ENCODE measurements around the gene OSBPL1A.
"Not testable (repeated sequence)": the region's sequence is repeated elsewhere in the genome, so short reads cannot be mapped to it uniquely, and the experiment has no call there.

Gene OSBPL1A

GRCh38 chr18:24397131-24397693 lies 412 bp downstream of the OSBPL1A start:
- DNase-seq, result peak; percentile 28 to 37

GRCh38 chr18:24396082-24396633 lies 1.5 kb downstream of the OSBPL1A start:
- DNase-seq, result no peak

GRCh38 chr18:24395049-24395795 lies 2.4 kb downstream of the OSBPL1A start:
- no peak for DNase-seq

DNA sequence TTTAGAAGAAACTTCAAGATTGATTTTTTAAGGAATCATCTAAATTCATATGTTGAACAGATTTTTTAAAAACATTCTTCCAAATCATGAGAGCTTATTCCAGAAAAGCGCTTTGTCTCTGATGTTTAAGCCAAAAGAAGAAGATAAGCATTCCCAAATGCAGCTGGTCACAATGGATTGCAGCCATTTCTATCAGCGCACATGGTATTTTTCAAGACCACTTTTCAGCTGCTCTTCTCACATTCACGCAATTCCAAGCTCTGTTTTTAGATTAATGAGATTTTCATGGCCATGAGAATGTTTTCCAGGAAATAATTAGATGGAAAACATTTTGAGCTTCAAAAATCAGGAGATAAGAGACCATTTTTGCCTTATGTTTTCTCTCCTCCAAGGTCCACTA lies 8.7 kb downstream of the OSBPL1A start:
- no peak for DNase-seq

DNA sequence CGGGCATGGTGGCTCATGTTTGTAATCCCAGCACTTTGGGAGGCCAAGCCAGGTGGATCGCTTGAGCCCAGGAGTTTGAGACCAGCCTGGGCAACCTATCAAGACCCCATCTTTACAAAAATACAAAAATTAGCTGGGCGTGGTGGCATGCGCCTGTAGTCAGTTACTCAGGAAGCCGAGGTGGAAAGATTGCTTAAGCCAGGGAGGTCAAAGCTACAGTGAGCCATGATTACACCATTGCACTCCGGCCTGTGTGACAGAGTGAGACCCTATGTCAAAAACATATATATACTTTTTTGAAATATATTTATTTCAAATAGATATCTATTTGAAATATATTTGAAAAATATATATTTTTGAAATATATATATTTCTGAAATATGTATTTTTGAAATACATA lies 10.9 kb downstream of the OSBPL1A start:
- DNase-seq, result no peak

DNA sequence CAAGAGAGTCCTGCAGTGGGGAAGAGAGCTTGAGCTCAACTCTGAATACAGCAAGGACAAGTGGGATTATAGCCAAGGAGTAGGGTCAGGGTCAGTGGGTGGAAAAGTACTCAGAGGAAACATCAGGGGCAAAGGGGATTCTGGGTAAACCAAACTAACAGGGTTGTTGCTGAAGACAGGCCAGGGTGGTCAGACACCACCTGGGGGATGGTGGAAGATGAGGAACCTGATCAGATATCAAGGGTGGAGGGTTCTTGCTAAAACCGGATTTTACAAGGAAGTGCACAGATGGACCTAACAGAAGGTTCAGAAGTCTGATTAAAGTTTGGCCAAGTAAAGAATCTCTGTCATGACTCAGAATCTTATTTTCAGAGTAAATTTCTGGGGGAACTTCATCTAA lies 16.5 kb downstream of the OSBPL1A start:
- no peak for DNase-seq

GRCh38 chr18:24380163-24380747 lies 17.4 kb downstream of the OSBPL1A start:
- DNase-seq, result no peak

- no peak for DNase-seq
Measured at GRCh38 chr18:24378598-24378997, 19.0 kb downstream of the OSBPL1A start.

DNA sequence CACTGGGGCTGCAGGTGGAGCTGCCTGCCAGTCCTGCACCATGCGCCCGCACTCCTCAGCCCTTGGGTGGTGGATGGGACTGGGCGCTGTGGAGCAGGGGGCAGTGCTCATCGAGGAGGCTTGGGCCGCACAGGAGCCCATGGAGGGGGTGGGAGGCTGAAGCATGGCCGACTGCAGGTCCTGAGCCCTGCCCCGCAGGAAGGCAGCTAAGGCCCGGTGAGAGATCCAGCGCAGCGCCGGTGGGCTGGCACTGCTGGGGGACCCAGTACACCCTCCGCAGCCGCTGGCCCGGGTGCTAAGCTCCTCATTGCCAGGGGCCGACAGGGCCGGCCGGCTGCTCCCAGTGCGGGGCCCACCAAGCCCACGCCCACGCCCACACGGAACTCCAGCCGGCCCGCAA lies 21.1 kb downstream of the OSBPL1A start:
- DNase-seq, result not testable (repeated sequence)

DNA sequence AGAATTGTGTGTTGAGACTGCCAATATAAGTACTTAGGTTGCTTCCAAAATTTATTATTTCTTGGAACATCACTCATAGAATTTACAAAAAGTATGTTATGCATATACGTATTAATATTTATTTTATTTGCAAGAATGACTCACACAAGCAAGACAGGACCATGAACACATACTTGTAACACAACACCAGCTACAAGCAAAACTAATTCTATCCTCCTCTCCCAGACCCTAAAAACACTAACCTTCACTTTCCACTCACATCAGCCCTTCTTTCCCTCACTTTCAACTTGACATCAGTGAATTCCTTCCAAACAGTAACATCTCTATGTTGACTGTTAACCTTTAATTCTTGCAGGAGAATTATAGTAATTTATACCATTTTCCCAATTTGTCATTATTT lies 24.3 kb downstream of the OSBPL1A start:
- no peak for DNase-seq

DNA sequence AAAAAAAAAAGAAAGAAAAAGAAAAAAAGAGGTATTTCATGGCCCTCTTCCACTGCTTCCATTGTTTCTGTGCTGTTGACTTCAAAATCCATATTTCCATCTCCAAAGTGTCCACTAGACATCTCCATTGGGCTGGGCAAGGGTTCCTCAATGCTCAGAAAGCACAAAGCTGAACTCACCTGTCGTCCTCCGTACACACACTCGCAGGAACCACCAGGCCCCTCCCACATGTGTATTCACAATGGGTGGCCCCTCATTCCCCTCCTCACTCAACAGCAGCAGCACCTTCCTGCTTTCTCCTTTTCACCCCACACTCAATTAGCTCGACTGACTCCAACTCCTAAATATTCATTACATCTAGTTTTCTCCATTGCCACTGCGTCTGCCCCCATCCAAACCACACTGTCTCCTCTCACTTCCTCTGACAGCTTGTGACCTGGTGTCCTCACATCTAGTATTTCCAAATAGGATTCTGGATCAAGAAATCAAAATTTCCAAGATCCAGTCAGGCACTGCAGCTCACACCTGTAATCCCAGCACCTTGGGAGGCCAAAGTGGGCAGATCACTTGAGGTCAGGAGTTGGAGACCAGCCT lies 25.2 kb downstream of the OSBPL1A start:
- no peak for DNase-seq

DNA sequence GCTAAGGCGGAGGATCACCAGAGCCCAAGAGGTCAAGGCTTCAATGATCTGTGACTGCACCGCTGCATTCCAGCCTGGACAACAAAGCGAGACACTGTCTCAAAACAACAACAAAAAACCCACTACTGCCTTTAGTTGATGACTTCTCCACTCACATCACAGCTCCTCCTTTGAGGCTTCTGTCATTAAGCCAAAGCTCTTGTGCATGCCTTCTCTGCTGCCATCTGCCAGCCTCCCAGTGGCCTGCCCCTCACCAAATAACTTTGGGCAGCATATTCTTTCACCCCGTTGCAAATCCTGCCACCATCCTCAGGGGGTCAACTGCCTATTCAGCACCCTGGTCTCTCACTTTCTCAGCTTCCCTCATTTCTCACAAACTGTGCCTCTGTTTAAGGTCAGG lies 27.5 kb downstream of the OSBPL1A start:
- DNase-seq, result no peak

GRCh38 chr18:24369426-24369825 lies 28.2 kb downstream of the OSBPL1A start:
- DNase-seq, result no peak

GRCh38 chr18:24368749-24369148 lies 28.9 kb downstream of the OSBPL1A start:
- peak in 1 of 2 donors; percentile 3 for DNase-seq

- DNase-seq, result no peak
Measured at GRCh38 chr18:24366328-24366727, 31.3 kb downstream of the OSBPL1A start.

DNA sequence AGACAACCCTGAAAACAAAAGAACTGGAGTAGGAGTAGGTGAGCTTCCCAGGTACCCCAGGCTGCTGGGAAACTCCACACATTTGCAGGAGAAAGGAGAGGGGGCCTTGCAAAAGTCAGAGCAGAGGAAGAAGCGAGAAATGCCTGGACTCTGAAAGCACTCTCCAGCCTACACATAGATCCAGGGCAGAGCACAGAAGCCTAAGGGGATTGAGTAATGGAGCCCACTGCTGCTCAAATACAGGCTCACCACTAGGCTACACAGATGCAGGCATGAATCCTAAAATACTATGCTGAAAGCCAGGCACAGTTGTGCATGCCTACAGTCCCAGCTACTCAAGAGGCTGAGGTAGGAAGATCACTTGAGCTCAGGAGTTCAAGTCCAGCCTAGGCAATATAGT lies 33.4 kb downstream of the OSBPL1A start:
- DNase-seq, result no peak

DNA sequence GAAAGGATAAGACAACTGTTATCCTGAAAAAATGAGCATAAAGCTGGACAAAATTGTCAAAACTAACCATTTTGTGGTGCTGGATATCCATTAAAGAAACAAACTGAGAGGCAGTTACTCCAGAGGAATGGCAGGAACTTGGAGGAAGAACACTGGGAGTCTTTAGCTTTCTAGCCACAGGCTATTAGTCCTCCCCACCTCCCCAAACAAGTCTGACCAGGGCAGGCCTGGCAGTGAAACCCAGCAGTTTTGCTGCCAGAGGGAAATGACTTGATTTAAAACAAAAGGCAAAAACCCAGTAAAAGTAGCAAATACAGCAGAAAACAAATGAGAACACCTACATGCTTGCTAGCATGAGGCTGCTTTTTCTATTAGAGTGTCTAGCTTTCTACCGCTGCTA lies 34.9 kb downstream of the OSBPL1A start:
- no peak for DNase-seq

DNA sequence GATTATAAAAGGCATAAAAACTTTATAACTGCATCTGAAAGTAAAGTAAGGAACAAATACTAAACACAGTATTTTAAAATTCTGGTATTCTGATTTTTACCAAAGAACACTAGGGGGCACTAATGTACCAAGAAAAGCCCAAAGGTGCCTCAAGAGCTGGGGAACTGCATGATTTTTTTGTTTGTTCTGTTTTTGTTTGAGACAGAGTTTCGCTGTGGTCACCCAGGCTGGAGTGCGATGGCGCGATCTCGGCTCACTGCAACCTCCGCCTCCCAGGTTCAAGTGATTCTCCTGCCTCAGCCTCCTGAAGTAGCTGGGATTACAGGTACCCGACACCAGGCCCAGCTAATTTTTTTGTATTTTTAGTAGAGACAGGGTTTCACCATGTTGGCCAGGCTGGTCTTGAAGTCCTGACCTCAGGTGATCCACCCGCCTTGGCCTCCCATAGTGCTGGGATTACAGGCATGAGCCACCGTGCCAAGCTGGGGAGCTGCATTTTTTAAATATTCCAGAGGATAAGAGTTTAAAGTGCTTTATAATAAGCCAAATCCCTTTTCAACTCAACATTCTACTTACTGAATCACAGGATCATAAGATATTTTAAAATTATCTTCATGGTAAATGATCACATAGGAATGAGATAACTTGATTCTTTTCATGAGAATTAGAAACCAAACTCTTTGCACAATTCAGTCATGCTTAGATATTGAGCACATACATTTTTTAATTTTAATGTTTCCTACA lies 37.7 kb downstream of the OSBPL1A start:
- DNase-seq, result peak in 1 of 2 donors; percentile 60

DNA sequence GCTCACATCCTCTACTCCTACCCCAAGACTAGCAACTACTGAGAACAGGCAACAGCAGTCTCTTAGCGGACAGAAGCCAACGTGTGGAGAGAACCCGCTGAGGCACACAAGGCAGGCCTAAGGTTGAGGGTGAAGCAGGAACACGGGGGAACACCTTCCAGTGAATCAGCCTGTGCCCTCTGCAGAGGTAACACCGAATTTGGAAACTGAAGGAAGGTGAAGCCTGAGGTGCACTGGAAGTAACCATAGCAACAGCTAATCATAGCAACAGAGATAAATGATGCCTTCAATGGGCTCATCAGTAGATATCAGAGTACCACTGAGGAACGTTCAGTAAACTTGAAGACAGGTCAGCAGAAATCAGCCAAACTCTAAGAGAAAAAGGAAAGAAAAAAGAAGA lies 43.3 kb downstream of the OSBPL1A start:
- no peak for DNase-seq

GRCh38 chr18:24346254-24346653 lies 51.4 kb downstream of the OSBPL1A start:
- DNase-seq, result no peak

DNA sequence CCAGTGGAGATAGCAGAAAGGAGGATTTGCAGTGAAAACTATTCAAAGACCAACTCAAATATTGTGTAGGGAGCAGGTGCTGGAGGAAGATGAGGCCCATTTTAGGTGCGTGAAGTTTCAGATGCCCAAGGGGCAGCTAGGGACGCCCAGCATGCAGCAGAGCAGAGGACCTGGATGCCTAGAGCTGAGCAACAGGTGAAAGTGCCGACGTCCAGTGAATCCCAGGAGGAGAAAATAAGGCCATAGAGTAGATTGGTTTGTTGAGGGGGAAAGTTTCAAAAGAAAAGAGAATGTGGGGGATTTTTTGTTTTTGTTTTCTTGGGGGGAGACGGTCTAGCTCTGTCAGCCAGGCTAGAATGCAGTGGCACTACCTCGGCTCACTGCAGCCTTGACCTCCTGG lies 53.1 kb downstream of the OSBPL1A start:
- no peak for DNase-seq

DNA sequence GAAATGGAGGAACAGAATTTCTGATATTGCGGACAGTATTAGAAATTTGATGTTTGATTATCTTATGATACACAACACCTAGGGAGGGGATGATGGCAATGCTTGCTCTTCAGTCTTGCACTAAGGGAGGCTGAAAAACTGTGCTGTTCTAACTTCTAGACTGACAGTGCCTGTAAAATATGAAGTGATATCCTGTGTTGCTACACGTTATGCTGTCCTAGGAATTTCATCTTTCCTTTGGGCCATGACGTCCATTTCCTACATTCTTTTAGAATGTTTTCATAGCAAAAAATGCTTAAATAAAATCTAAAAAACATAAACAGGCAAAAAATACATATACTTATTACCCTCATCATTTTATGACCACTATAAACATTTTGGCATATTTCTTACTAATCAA lies 55.3 kb downstream of the OSBPL1A start:
- no peak for DNase-seq

DNA sequence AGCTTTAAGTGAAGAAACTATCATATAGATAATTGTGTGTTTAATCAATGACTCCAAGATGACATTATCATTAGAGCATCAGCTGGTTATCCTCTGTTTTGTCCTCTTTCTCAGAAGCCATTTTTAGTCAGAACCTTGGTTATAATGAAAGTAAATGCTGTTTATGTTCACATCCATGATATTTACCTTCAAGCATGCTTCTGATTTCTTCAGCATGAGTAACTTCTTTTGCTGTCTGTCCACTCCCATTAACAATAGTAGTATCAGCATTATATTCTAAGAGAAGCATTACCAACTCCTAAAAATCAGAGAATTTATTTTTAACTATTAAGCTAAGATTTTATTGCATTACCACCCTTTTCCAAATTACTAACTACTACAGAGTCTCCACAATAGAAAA lies 56.3 kb downstream of the OSBPL1A start:
- no peak for DNase-seq
